ENCODE measurements around the gene MRM3.
"Not testable (repeated sequence)": the region's sequence is repeated elsewhere in the genome, so short reads cannot be mapped to it uniquely, and the experiment has no call there.

Gene MRM3

GRCh38 chr17:826778-827177 is 44.6 kb downstream of the MRM3 start:
- no peak for DNase-seq (ENCODE audit: low spot score)

GRCh38 chr17:828761-829160 is 46.6 kb downstream of the MRM3 start:
- DNase-seq (ENCODE audit: low spot score) = no peak

GRCh38 chr17:829614-830013 is 47.5 kb downstream of the MRM3 start:
- not testable (repeated sequence) for DNase-seq (ENCODE audit: low spot score)

- no peak for DNase-seq (ENCODE audit: low spot score)
Measured at GRCh38 chr17:830381-830780, 48.2 kb downstream of the MRM3 start.

- DNase-seq (ENCODE audit: low spot score) = no peak
Measured at GRCh38 chr17:830950-831349, 48.8 kb downstream of the MRM3 start.

- DNase-seq (ENCODE audit: low spot score) = no peak
Measured at GRCh38 chr17:834136-834535, 52.0 kb downstream of the MRM3 start.

- DNase-seq (ENCODE audit: low spot score) = no peak
Measured at GRCh38 chr17:835263-835662, 53.1 kb downstream of the MRM3 start.

- not testable (repeated sequence) for DNase-seq (ENCODE audit: low spot score)
Measured at GRCh38 chr17:835721-836120, 53.6 kb downstream of the MRM3 start.

GRCh38 chr17:836151-836550 is 54.0 kb downstream of the MRM3 start:
- no peak for DNase-seq (ENCODE audit: low spot score)

- no peak for DNase-seq (ENCODE audit: low spot score)
Measured at GRCh38 chr17:838486-838885, 56.3 kb downstream of the MRM3 start.

GRCh38 chr17:841313-841712 is 59.2 kb downstream of the MRM3 start:
- DNase-seq (ENCODE audit: low spot score) = no peak
